MCF 10A (cell line): ENCODE measurements around the gene PHOX2A. TPM values are rescaled to one million over a fixed set of nuclear protein-coding genes. Genes with fewer than 3 reads are reported as not detected.
A peak's percentile ranks its signal among the peaks of the same experiment; 100 is the strongest.

Experiments
- BruUV-seq: library from RNA; stranded (reverse); fragments of 400-500 nt; replicated peaks from 2 replicates; lab custom pipeline; 2021; lab: Mats Ljungman, UMichigan
- CTCF ChIA-PET: fragments of 300-600 bp; sonication (Branson Sonifier 250); formaldehyde crosslinking; extraction: SDS; loops from one replicate; lab custom pipeline; 2021; ENCODE audit warnings: antibody characterized with exemption, inconsistent platforms; lab: Yijun Ruan, JAX
- POLR2A ChIA-PET: fragments of 300-600, 350-650 bp; sonication (Branson Sonifier 250); formaldehyde crosslinking; extraction: SDS; loops from one replicate; lab custom pipeline; 2020; ENCODE audit warnings: antibody characterized with exemption, inconsistent platforms; lab: Yijun Ruan, JAX
- DNase-seq: peaks from one replicate; pipeline ENCODE4 v3.0.0-alpha.2; 2018; ENCODE audit not compliant: unreplicated experiment
- H3K27ac Mint-ChIP-seq: one replicate; pipeline ENCODE4 v1.8.0; 2022; ENCODE audit warnings: mild to moderate bottlenecking, low read depth, mixed read lengths; ENCODE audit not compliant: unreplicated experiment
- H3K27me3 Mint-ChIP-seq: one replicate; pipeline ENCODE4 v1.8.0; 2022; ENCODE audit warnings: mixed read lengths; ENCODE audit not compliant: insufficient read depth, unreplicated experiment
- H3K36me3 Mint-ChIP-seq: one replicate; pipeline ENCODE4 v1.8.0; 2022; ENCODE audit warnings: mild to moderate bottlenecking, moderate library complexity, mixed read lengths; ENCODE audit not compliant: insufficient read depth, unreplicated experiment
- H3K4me1 Mint-ChIP-seq: one replicate; pipeline ENCODE4 v1.8.0; 2022; ENCODE audit warnings: mixed read lengths; ENCODE audit not compliant: insufficient read depth, unreplicated experiment
- H3K4me3 Mint-ChIP-seq: one replicate; pipeline ENCODE4 v1.8.0; 2022; ENCODE audit warnings: mild to moderate bottlenecking, moderate library complexity, mixed read lengths; ENCODE audit not compliant: unreplicated experiment
- H3K9me3 Mint-ChIP-seq: one replicate; pipeline ENCODE4 v1.8.0; 2022; ENCODE audit warnings: mixed read lengths; ENCODE audit not compliant: unreplicated experiment
- CTCF ChIP-seq: fragments of 200-600 bp; IDR thresholded peaks from one replicate; pipeline ENCODE4 v1.8.0; 2022; ENCODE audit warnings: antibody characterized with exemption, mild to moderate bottlenecking; ENCODE audit not compliant: unreplicated experiment
- intact Hi-C: fragments of 100-400 bp; cut with micrococcal nuclease; formaldehyde crosslinking; loops from 2 replicates; pipeline ENCODE4 v1.14.1; 2022
- total RNA-seq: library from RNA; stranded (reverse); gene quantifications from 2 replicates; pipeline ENCODE4 v1.2.3, GENCODE V29; 2022

PHOX2A gene
- total RNA-seq, 1 experiment from 2014 or later: not detected

DNA sequence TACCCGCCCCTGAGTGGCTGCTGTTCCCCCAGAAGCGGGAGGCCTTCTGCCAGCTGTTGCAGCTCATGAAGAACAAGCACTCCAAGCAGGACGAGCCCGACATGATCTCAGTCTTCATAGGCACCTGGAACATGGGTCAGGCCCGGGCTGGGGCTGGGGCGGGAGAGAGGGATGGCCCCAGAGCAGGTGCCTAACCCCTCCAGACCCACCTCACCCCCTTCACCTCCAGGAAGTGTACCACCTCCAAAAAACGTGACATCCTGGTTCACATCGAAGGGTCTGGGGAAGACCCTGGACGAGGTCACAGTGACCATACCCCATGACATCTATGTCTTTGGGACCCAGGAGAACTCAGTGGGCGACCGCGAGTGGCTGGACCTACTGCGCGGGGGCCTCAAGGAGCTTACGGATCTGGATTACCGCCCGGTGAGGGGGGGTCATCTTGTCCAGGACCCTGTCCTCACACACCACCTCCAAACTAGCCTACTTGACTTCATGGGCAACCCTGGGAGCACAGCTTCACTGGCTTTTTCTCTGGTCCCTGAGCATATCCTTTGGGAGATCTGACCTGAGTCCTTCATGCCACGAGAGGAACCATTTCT, 13.1 kb downstream of the PHOX2A start:
- POLR2A ChIA-PET: interaction anchor here (0.6 kb wide), 1 partner anchor 161 kb away, joined by 4 read pairs; no protein-coding TSS in a partner anchor
- CTCF ChIA-PET: interaction anchor here (0.6 kb wide), 1 partner anchor 120 kb away, joined by 3 read pairs; no protein-coding TSS in a partner anchor
- no peak for DNase-seq
- no TSS peak for BruUV-seq
- Mint-ChIP-seq H3K36me3 (peaks cover 57% of the 10 kb centered on the region), H3K27ac (no peak overlapping the region), H3K9me3 (no peaks in the 10 kb centered on the region), H3K27me3 (no peaks in the 10 kb centered on the region), H3K4me1 (no peaks in the 10 kb centered on the region), H3K4me3 (no peak overlapping the region)
- intact Hi-C loops: no loop called here
- TF ChIP-seq CTCF: no peak

GRCh38 chr11:72229925-72230763, 13.8 kb downstream of the PHOX2A start:
- Mint-ChIP-seq H3K4me1 (peaks cover 7% of the 10 kb centered on the region), H3K27me3 (no peaks in the 10 kb centered on the region), H3K9me3 (no peaks in the 10 kb centered on the region), H3K36me3 (peaks cover 56% of the 10 kb centered on the region), H3K27ac (no peak overlapping the region), H3K4me3 (no peak overlapping the region)
- TF ChIP-seq CTCF: no peak
- TSS peak; percentile 6 for BruUV-seq
- intact Hi-C loops: no loop called here
- CTCF ChIA-PET: interaction anchor here (0.6 to 0.8 kb wide), 3 partner anchors 8 to 121 kb away, joined by 3 to 4 read pairs (median 3); no protein-coding TSS in a partner anchor
- POLR2A ChIA-PET: interaction anchor here (0.6 kb wide), 1 partner anchor 161 kb away, joined by 4 read pairs; no protein-coding TSS in a partner anchor
- DNase-seq: no peak

- Mint-ChIP-seq H3K9me3 (no peaks in the 10 kb centered on the region), H3K4me1 (peaks cover 8% of the 10 kb centered on the region), H3K4me3 (no peak overlapping the region), H3K36me3 (peaks cover 52% of the 10 kb centered on the region), H3K27me3 (no peaks in the 10 kb centered on the region), H3K27ac (no peak overlapping the region)
- BruUV-seq: no TSS peak
- intact Hi-C loops: no loop called here
- no peak for TF ChIP-seq CTCF
- POLR2A ChIA-PET: no interaction called here
- CTCF ChIA-PET: interaction anchor here (0.7 to 1.2 kb wide), 3 partner anchors 9 to 204 kb away, joined by 3 to 4 read pairs (median 4); no protein-coding TSS in a partner anchor
- no peak for DNase-seq
Measured at GRCh38 chr11:72229336-72229924, 14.5 kb downstream of the PHOX2A start.

DNA sequence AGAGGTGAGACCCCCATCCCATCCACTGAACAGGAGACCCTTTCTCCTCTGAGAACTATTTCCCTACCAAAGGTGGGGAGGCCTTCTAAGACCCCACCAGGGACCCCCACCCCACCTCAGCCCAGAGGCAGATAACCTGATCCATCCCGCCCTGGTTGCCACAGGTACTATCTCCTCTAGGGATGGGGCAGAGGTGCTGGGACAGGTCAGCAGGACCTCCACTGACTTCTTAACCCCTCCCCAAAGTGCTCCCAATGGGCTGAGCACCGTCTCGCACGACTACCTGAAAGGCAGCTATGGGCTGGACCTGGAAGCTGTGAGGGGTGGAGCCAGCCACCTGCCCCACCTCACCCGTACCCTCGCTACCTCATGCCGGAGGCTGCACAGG, 15.1 kb downstream of the PHOX2A start:
- Mint-ChIP-seq H3K9me3 (no peaks in the 10 kb centered on the region), H3K27me3 (no peaks in the 10 kb centered on the region), H3K27ac (no peak overlapping the region), H3K4me3 (no peak overlapping the region), H3K4me1 (peaks cover 8% of the 10 kb centered on the region), H3K36me3 (peaks cover 46% of the 10 kb centered on the region)
- no peak for TF ChIP-seq CTCF
- POLR2A ChIA-PET: no interaction called here
- intact Hi-C loops: no loop called here
- CTCF ChIA-PET: interaction anchor here (0.7 to 1.2 kb wide), 3 partner anchors 19 to 204 kb away, joined by 3 to 4 read pairs (median 3); no protein-coding TSS in a partner anchor
- no TSS peak for BruUV-seq
- no peak for DNase-seq
